Upper lobe of left lung (tissue), 6 donors: ENCODE data around the gene NFIB. TPM values are rescaled to one million over a fixed set of nuclear protein-coding genes. Genes with fewer than 3 reads are reported as not detected.

Source experiments
- ATAC-seq, 2 donors: fragments of 200-7000 bp; cut with Tn5 transposase; one replicate each; pipeline ENCODE4 v1.9.1; 2022; ENCODE audit warnings: mild to moderate bottlenecking in 2 of 2, moderate library complexity in 2 of 2; ENCODE audit not compliant: low FRiP score in 2 of 2
- DNase-seq, 2 donors: peaks; one replicate each; pipeline ENCODE4 v3.0.0-alpha.2; 2019 to 2020
- H3K27ac ChIP-seq, 4 donors: fragments of 200-600 bp; sonication (generic); one replicate each; pipeline ENCODE4 v1.5.1; 2016 to 2019
- H3K27me3 ChIP-seq, 4 donors: fragments of 200-600 bp; sonication (generic); one replicate each; pipeline ENCODE4 v1.5.1; 2017 to 2019
- H3K36me3 ChIP-seq, 4 donors: fragments of 200-600 bp; sonication (generic); one replicate each; pipeline ENCODE4 v1.5.1; 2016 to 2019
- H3K4me1 ChIP-seq, 4 donors: fragments of 200-600 bp; sonication (generic); one replicate each; pipeline ENCODE4 v1.5.1; 2018 to 2019
- H3K4me3 ChIP-seq, 4 donors: fragments of 200-600 bp; sonication (generic); one replicate each; pipeline ENCODE4 v1.5.1; 2017 to 2019; ENCODE audit warnings: mild to moderate bottlenecking in 2 of 4, moderate library complexity in 1 of 4
- H3K9me3 ChIP-seq, 4 donors: fragments of 200-600 bp; sonication (generic); one replicate each; pipeline ENCODE4 v1.5.1; 2018 to 2019
- CTCF ChIP-seq, 6 experiments: fragments of 450-650 bp in 4 of 6; fragments of 200-600 bp in 2 of 6; sonication (generic) in 2 of 6; IDR thresholded peaks; one replicate each; pipeline ENCODE4 v1.5.1; 2016 to 2019; ENCODE audit warnings: antibody characterized with exemption in 6 of 6
- EP300 ChIP-seq, 4 donors: sonication (generic); formaldehyde crosslinking; IDR thresholded peaks; one replicate each; pipeline ENCODE4 v1.5.1; 2017; ENCODE audit warnings: antibody characterized with exemption in 4 of 4, control low read depth in 2 of 4
- POLR2A ChIP-seq, 4 donors: fragments of 450-650 bp; IDR thresholded peaks; one replicate each; pipeline ENCODE4 v1.5.1; 2016 to 2017; ENCODE audit warnings: antibody characterized with exemption in 4 of 4, mild to moderate bottlenecking in 2 of 4
- POLR2AphosphoS5 ChIP-seq, 2 donors: sonication (generic); formaldehyde crosslinking; IDR thresholded peaks; one replicate each; pipeline ENCODE4 v1.5.1; 2017; ENCODE audit warnings: antibody characterized with exemption in 2 of 2
- WGBS, 2 donors: methylation state at CpG; one replicate each; pipeline ENCODE4 v1.1.5; 2017 to 2018; 5-methylcytosine and 5-hydroxymethylcytosine counted together
- total RNA-seq, 6 donors: library from RNA; depleted of rRNA in 4 of 6; stranded (reverse); fragments of >200 nt in 4 of 6; gene quantifications; one replicate each; pipeline versions ENCODE4 v1.1.0 to v1.2.1, GENCODE V29; 2016 to 2021
- donor health status: DM: no; HTN: no; CAD: no; lungs with moderate emphysema.
- donor health status: DM: no; HTN: yes; CAD: no; lungs with severe emphysema.

NFIB gene
- total RNA-seq, 6 donors from 2014 or later: 33.9 to 109 (median 67.5) TPM

DNA sequence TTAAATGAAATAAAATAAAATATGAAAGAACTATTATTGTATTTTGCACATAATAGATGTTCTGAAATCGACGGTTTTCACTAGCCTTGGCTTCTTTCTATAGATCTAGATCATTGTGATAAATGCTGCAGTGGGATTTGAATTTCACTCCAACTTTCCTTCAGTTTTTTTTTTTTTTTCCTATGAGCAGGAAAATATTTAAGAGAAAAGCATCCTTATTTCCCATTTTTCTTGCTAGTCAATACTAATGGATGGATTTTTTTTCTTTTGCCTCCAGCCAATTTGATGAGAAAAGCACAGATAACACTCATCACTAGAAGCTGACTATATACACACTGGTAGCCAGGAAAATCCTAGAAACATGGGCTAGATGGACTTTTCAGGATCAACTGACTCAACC lies 249.0 kb downstream of the NFIB start:
- H3K27me3 ChIP-seq: no peaks in the 10 kb centered on the region
- H3K9me3 ChIP-seq: no peaks in the 10 kb centered on the region
- no peak overlapping the region for H3K27ac ChIP-seq
- TF ChIP-seq POLR2AphosphoS5 (IDR thresholded peaks at IDR 0.05): no peak
- no peak for TF ChIP-seq EP300 (IDR thresholded peaks at IDR 0.05)
- TF ChIP-seq CTCF (IDR thresholded peaks at IDR 0.05): no peak
- TF ChIP-seq POLR2A (IDR thresholded peaks at IDR 0.05): no peak
- H3K4me1 ChIP-seq: no peaks in the 10 kb centered on the region
- no peak overlapping the region for H3K4me3 ChIP-seq
- H3K36me3 ChIP-seq: no peaks in the 10 kb centered on the region
- WGBS, 2 donors: 93% methylated on average over 2 of the region's 2 CpGs
- ATAC-seq (no peak), DNase-seq (no peak)

DNA sequence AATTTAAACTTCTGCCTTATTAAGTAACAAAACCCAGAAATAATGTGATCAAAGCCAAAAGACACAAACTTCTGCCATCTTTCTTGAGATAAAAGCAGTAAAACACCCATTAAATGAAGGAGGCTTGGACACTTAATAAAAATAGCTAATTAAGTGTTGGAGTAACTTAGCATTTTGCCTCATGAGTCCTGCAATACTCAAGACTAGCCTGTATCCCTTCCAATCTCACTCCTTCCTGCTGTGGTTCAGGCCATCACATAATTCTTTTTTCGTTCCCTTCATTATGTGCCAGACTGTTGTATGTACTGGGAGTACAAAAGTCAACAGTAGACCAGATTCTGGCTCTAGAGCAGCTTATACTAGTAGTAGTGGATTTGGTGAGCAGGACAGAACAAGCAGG lies 250.2 kb downstream of the NFIB start:
- no peak for TF ChIP-seq POLR2AphosphoS5 (IDR thresholded peaks at IDR 0.05)
- TF ChIP-seq CTCF (IDR thresholded peaks at IDR 0.05): no peak
- WGBS, 2 donors: 64 to 90% methylated on average over 1 of the region's 1 CpG
- DNase-seq (no peak), ATAC-seq (no peak)
- Histone ChIP-seq H3K27ac (no peak overlapping the region), H3K9me3 (no peaks in the 10 kb centered on the region), H3K36me3 (no peaks in the 10 kb centered on the region), H3K27me3 (no peaks in the 10 kb centered on the region), H3K4me3 (no peak overlapping the region), H3K4me1 (no peaks in the 10 kb centered on the region)

- H3K36me3 ChIP-seq: no peaks in the 10 kb centered on the region
- DNase-seq: no peak
- peak in 1 of 2 donors; percentile 60 for ATAC-seq
- H3K4me1 ChIP-seq: no peaks in the 10 kb centered on the region
- no peaks in the 10 kb centered on the region for H3K27me3 ChIP-seq
- WGBS, 2 donors: 74 to 89% methylated on average over 9 of the region's 9 CpGs
- no peaks in the 10 kb centered on the region for H3K9me3 ChIP-seq
- no peak overlapping the region for H3K4me3 ChIP-seq
- no peak for TF ChIP-seq POLR2AphosphoS5 (IDR thresholded peaks at IDR 0.05)
- no peak for TF ChIP-seq POLR2A (IDR thresholded peaks at IDR 0.05)
- H3K27ac ChIP-seq: no peak overlapping the region
These were observed 251.2 kb downstream of the NFIB start for GRCh38 chr9:14062586-14063221.

GRCh38 chr9:14061936-14062585 lies 251.9 kb downstream of the NFIB start:
- no peak overlapping the region for H3K4me3 ChIP-seq
- no peaks in the 10 kb centered on the region for H3K9me3 ChIP-seq
- 80 to 82% methylated on average over 15 of the region's 15 CpGs for WGBS, 2 donors
- DNase-seq: no peak
- no peaks in the 10 kb centered on the region for H3K4me1 ChIP-seq
- no peaks in the 10 kb centered on the region for H3K27me3 ChIP-seq
- TF ChIP-seq EP300 (IDR thresholded peaks at IDR 0.05): no peak
- TF ChIP-seq CTCF (IDR thresholded peaks at IDR 0.05): no peak
- no peak for TF ChIP-seq POLR2A (IDR thresholded peaks at IDR 0.05)
- no peak for TF ChIP-seq POLR2AphosphoS5 (IDR thresholded peaks at IDR 0.05)
- no peaks in the 10 kb centered on the region for H3K36me3 ChIP-seq
- ATAC-seq: no peak
- H3K27ac ChIP-seq: no peak overlapping the region

DNA sequence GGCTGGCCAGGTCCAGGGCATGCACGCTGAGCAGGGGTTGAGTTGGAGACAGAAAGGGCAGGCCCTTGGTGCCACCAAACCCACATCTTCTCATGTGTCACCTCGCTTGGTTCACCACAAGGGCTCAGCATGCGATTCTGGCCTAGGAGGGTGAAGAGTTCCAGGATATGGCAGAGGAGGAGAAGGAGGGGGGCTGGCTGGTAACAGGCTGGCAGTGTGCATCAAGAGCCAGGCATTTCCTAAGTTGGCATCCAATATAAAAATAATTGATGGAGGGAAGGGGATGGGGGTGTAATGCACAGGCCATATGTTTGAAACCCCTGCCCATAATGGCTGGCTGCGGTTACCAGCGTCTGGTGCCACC lies 255.6 kb downstream of the NFIB start:
- ATAC-seq (no peak), DNase-seq (no peak)
- Histone ChIP-seq H3K9me3 (no peaks in the 10 kb centered on the region), H3K4me1 (peaks cover 0 to 11% (median 0%) of the 10 kb centered on the region in 4 donors), H3K27ac (no peak overlapping the region), H3K36me3 (no peaks in the 10 kb centered on the region), H3K4me3 (no peak overlapping the region), H3K27me3 (no peaks in the 10 kb centered on the region)
- WGBS, 2 donors: 89% methylated on average over 5 of the region's 5 CpGs
- TF ChIP-seq CTCF (IDR thresholded peaks at IDR 0.05) (no peak), EP300 (IDR thresholded peaks at IDR 0.05) (no peak), POLR2AphosphoS5 (IDR thresholded peaks at IDR 0.05) (no peak), POLR2A (IDR thresholded peaks at IDR 0.05) (no peak)
